C1 segment of cervical spinal cord (tissue), 14 donors: ENCODE data around the gene EHD4.

Experiments
- DNase-seq, 14 donors: peaks; one replicate each; lab custom pipeline; 2025; lab: John Stamatoyannopoulos, UW

The EHD4 gene

GRCh38 chr15:41881086-41881485 lies 91.3 kb downstream of the EHD4 start:
- DNase-seq = no peak

GRCh38 chr15:41880156-41880877 lies 92.0 kb downstream of the EHD4 start:
- DNase-seq = no peak

GRCh38 chr15:41879321-41879845 lies 93.0 kb downstream of the EHD4 start:
- peak in 1 of 14 donors; percentile 86 for DNase-seq

- DNase-seq = peak in 3 of 14 donors; percentile 22 to 98 (median 50)
Measured at GRCh38 chr15:41878355-41878699, 94.0 kb downstream of the EHD4 start.

- DNase-seq = peak in 1 of 14 donors; percentile 35
Measured at GRCh38 chr15:41877631-41878354, 94.6 kb downstream of the EHD4 start.

GRCh38 chr15:41876689-41877088 lies 95.7 kb downstream of the EHD4 start:
- DNase-seq = no peak

- DNase-seq = no peak
Measured at GRCh38 chr15:41876007-41876406, 96.3 kb downstream of the EHD4 start.

GRCh38 chr15:41874736-41875135 lies 97.6 kb downstream of the EHD4 start:
- no peak for DNase-seq

- no peak for DNase-seq
Measured at GRCh38 chr15:41873711-41874110, 98.6 kb downstream of the EHD4 start.

- no peak for DNase-seq
Measured at GRCh38 chr15:41872166-41872747, 100.1 kb downstream of the EHD4 start.

GRCh38 chr15:41871175-41871905 lies 101.0 kb downstream of the EHD4 start:
- no peak for DNase-seq

GRCh38 chr15:41870689-41871081 lies 101.7 kb downstream of the EHD4 start:
- DNase-seq = no peak

- no peak for DNase-seq
Measured at GRCh38 chr15:41869770-41870688, 102.3 kb downstream of the EHD4 start.

- DNase-seq = no peak
Measured at GRCh38 chr15:41868321-41868720, 104.0 kb downstream of the EHD4 start.

- no peak for DNase-seq
Measured at GRCh38 chr15:41866872-41867579, 105.3 kb downstream of the EHD4 start.

- no peak for DNase-seq
Measured at GRCh38 chr15:41866263-41866703, 106.1 kb downstream of the EHD4 start.

GRCh38 chr15:41865490-41866055 lies 106.8 kb downstream of the EHD4 start:
- no peak for DNase-seq

- DNase-seq = peak in 1 of 14 donors; percentile 25
Measured at GRCh38 chr15:41862515-41863116, 109.7 kb downstream of the EHD4 start.

GRCh38 chr15:41861736-41862356 lies 110.5 kb downstream of the EHD4 start:
- DNase-seq = peak in 1 of 14 donors; percentile 54
